ENCODE data around the gene OSBP2.
A peak's percentile ranks its signal among the peaks of the same experiment; 100 is the strongest.
"Not testable (repeated sequence)": the region's sequence is repeated elsewhere in the genome, so short reads cannot be mapped to it uniquely, and the experiment has no call there.

OSBP2 gene

DNA sequence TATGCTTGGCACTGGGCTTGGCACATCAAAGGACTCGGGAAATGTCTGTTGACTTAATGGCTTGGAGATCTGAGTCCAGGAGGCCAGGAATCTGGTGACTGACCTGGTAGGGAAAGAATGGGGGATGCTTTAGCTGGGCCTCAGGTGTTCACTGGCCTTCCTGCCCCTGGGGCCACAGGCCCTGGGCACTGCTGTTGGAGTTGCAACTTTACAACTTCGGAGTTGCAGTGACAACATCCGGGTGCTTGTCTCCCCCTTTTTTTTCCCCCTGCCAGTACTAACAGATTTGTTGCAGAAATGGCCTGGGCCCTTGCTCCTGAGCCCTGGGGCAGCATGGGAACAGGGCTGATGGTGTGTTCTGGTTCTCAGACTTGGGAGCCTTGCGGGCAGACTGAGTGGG lies 23.8 kb downstream of the OSBP2 start:
- no peak for DNase-seq (ENCODE audit: low read depth in 1 of 2, low spot score in 1 of 2)

DNA sequence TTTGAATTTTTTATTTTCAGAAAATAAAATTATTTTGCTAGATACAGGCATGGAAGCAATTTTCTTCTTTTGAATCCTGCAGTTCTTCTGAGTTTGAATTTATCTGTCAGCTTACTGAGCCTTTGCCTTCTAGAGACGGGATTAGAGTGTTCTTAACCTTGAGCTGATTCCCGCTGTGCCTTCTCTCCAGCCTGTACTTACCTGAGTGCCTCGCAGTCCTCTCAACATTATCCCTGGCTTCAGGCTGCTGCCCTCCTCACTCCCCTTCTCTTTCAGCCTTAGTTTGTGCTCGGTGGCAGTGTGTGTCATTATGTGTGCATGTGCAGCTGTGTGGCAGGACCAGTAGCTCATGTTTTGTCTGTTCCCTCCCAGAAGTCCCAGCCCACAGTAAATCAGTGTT lies 24.3 kb downstream of the OSBP2 start:
- no peak for DNase-seq (ENCODE audit: low read depth in 1 of 2, low spot score in 1 of 2)

- DNase-seq (ENCODE audit: low read depth in 1 of 2, low spot score in 1 of 2), result no peak
Measured at GRCh38 chr22:30720263-30720837, 25.7 kb downstream of the OSBP2 start.

DNA sequence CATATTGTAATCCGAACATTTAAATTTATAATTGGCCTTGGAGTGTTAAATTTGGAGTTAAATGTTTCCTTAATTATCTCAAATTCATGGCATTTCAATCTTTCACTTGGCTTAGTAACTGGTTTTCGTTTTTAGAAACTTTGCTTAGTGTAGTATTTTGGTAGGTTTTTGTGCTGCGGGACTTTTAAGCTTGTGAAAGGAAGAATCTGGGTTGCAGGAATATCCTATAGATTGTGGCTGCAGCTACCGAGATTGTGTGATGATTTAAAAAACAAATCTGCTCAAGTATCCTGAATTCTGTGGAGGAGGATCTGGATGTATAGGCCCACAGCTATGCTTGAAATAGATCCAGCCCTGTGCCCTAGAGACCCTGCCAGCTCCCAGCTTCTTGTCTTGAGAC lies 27.1 kb downstream of the OSBP2 start:
- no peak for DNase-seq (ENCODE audit: low read depth in 1 of 2, low spot score in 1 of 2)

DNA sequence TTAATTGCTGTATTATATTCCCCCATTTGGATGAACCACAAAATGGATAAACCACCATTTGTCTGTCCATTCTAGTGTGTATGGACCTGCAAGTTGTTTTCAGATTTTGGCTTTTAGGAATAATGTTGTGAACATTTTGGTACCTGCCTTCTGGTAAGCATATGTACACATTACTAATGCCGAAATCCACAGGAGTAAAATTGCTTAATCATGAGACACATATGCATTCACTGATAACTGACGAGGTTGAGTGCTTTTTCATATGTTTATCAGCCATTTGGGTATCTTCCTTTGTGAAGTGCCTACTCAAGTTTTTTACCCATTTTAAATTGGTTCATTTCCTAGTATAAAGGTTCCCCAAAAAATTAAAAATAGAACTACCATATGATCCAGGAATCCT lies 34.2 kb downstream of the OSBP2 start:
- DNase-seq (ENCODE audit: low read depth in 1 of 2, low spot score in 1 of 2), result no peak

GRCh38 chr22:30731658-30732057 lies 37.0 kb downstream of the OSBP2 start:
- DNase-seq (ENCODE audit: low read depth in 1 of 2, low spot score in 1 of 2), result no peak

- no peak for DNase-seq (ENCODE audit: low read depth in 1 of 2, low spot score in 1 of 2)
Measured at GRCh38 chr22:30732426-30732825, 37.8 kb downstream of the OSBP2 start.

DNA sequence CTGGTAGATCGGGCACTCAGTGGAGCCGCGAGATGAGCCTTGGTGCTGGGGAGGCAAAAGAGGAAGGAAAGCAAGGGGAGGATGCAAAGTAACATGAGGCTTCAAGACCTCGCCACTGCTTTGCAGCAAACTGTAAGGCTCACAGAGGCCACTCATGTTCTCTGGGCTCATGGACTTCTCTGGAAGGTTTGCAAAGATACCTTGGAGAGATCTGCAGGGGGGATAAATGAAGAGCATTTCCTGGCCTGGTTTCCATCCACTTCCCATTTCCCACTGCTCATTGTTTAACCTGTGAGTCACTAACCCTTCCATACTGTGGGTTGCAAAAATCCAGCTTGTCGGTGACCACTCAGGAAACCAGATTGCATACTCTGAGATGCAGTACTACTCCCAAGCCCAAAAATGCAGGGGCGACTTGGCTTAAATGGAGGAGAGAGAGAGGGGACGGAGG lies 38.5 kb downstream of the OSBP2 start:
- DNase-seq (ENCODE audit: low read depth in 1 of 2, low spot score in 1 of 2), result no peak

DNA sequence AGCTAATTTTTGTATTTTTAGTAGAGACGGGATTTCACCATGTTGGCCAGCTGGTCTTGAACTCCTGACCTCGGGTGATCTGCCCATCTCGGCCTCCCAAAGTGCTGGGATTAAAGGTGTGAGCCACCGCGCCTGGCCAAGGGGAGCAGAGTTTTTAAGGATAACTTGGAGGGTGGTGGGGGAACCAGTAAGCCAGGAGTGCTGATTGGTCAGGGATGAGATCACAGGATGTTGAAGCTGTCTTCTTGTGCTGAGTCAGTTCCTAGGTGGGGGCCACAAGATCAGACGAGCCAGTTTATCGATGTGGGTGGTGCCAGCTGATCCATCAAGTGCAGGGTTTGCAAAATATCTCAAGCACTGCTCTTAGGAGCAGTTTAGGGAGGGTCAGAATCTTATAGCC lies 45.3 kb downstream of the OSBP2 start:
- not testable (repeated sequence) for DNase-seq (ENCODE audit: low read depth in 1 of 2, low spot score in 1 of 2)

DNA sequence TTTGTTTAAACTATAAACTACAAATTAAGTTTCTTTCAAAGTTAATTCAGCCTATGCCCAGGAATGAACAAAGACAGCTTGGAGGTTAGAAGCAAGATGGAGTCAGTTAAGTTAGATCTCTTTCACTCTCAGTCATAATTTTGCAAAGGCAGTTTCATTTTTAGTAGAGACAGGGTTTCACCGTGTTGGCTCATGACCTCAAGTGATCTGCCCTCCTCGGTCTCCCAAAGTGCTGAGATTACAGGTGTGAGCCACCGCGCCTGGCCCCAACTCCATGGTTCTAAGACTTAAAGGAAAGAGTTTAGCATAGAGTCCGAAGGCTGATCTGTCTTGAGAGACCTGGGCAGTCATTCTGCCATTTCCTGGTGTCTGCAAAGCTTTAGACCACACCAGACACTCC lies 45.8 kb downstream of the OSBP2 start:
- DNase-seq (ENCODE audit: low read depth in 1 of 2, low spot score in 1 of 2), result not testable (repeated sequence)

DNA sequence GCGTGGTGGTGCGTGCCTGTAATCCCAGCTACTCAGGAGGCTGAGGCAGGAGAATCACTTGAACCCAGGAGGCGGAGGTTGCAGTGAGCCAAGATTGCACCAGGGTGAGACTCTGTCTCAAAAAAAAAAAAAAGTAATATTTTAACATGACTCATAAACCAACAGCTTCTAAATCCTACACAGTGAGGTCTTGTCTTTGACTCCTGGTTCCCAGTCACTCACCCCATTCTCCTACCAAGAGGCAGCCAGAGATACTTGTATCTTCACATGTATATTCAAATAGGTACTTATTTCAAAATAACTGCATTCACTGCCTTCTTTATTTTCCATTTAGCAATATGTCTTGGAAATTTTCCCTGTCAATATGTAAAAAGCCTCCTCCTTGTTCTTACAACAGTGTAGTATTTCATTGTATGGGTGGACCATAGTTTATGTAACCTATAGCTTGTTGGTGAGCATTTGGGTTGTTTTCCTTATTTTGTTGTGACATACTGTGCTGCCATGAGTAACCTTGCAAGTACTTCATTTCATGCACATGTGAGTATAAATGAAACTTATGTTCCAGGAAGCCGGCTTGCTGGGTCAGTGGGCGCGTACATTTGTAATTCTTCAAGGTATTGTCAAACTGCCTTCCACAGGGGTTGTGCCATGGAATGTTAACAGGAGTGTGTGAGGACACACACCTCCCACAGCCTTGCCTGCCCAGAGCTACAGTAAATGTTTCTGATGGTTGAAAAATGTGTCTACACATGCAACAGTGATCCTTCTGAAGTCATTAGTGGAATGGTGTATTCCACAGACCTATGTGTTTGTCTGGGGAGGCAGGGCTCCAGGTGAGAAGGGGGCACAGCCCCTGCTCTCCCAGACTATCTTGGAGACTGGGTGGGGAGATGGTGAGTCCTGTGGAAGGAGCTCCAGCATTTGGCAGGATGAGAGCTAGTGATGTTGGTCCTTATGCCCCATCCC lies 47.9 kb downstream of the OSBP2 start:
- no peak for DNase-seq (ENCODE audit: low read depth in 1 of 2, low spot score in 1 of 2)

- no peak for DNase-seq (ENCODE audit: low read depth in 1 of 2, low spot score in 1 of 2)
Measured at GRCh38 chr22:30743257-30744020, 48.8 kb downstream of the OSBP2 start.

GRCh38 chr22:30744224-30744623 lies 49.5 kb downstream of the OSBP2 start:
- no peak for DNase-seq (ENCODE audit: low read depth in 1 of 2, low spot score in 1 of 2)

- DNase-seq (ENCODE audit: low read depth in 1 of 2, low spot score in 1 of 2), result no peak
Measured at GRCh38 chr22:30747493-30747892, 52.8 kb downstream of the OSBP2 start.

DNA sequence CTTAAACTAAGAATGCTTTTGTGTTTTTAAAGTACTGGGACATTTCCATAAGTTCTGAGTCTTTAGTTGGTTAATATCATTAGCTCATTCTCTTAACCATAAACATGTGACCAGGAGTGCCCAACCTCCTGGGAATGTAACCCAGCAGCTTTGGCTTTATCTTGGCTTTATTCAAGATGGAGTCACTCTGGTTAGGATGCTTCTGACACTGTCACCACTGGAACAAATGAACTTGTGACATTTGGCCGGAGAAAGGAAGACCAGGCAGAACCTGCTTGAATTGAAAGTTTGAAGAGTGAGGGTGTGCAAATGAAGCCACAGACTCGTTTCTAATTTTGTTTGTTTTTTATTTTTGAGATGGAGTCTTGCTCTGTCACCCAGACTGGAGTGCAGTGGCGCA lies 54.6 kb downstream of the OSBP2 start:
- DNase-seq (ENCODE audit: low read depth in 1 of 2, low spot score in 1 of 2), result no peak

GRCh38 chr22:30749849-30750248 lies 55.2 kb downstream of the OSBP2 start:
- no peak for DNase-seq (ENCODE audit: low read depth in 1 of 2, low spot score in 1 of 2)

GRCh38 chr22:30751529-30751928 lies 56.9 kb downstream of the OSBP2 start:
- DNase-seq (ENCODE audit: low read depth in 1 of 2, low spot score in 1 of 2), result no peak

DNA sequence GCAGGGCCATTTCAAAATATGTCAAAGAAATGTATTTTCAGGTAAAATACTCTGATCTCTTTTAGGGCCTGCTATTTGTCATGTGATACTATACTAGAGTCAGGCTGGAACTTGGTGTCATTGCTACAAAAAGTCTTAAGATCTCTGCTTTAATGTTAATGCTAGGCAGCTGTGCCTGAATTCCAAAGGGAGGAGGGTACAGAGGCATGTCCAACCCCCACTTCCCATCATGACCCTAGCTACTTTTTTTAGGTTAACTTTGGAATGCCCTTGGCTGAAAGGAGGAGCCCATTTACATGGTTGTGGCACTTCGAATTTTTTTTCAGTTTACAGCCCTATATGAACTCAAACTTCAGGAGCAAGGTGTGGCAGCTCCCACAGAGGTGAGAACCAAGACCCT lies 58.1 kb downstream of the OSBP2 start:
- DNase-seq (ENCODE audit: low read depth in 1 of 2, low spot score in 1 of 2), result no peak

DNA sequence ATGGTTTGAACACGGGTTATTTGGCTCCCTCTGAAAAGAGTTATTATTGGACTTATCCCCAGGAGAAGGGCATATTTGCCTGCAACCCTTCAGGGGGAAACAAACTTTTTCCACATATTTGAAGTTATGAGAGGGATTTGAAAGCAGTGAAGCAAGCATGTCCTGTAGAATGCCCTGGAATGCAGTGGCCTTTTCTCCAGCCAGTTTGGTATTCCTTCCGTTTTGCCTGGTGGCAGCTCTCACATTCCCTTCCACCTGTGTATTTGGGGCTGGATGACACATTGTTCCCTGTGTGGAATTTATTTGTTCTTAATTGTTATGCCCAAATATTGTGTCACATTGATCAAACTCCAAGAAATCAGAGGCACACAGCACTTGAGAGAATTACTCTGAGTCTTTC lies 59.0 kb downstream of the OSBP2 start:
- DNase-seq (ENCODE audit: low read depth in 1 of 2, low spot score in 1 of 2), result no peak

DNA sequence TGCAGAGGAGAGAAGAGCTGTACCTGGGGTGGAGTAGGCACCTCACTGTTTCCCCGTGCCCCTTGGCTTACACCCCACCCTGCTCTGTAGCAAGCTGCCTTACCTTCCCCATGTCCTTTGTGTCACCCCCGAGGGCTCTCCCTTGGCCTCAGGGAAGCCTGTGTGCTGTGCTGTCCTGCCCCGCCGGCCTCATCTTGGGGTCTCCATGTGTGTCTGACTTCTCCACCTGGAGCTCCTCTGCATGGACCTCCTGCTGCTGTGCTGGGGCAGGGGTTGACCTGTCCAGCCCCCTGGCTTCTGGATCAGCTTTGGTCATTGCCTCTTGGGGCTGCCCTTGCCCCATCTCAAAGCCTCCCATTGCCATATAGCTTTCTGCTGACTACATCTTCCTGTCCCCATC lies 59.8 kb downstream of the OSBP2 start:
- DNase-seq (ENCODE audit: low read depth in 1 of 2, low spot score in 1 of 2), result no peak

DNA sequence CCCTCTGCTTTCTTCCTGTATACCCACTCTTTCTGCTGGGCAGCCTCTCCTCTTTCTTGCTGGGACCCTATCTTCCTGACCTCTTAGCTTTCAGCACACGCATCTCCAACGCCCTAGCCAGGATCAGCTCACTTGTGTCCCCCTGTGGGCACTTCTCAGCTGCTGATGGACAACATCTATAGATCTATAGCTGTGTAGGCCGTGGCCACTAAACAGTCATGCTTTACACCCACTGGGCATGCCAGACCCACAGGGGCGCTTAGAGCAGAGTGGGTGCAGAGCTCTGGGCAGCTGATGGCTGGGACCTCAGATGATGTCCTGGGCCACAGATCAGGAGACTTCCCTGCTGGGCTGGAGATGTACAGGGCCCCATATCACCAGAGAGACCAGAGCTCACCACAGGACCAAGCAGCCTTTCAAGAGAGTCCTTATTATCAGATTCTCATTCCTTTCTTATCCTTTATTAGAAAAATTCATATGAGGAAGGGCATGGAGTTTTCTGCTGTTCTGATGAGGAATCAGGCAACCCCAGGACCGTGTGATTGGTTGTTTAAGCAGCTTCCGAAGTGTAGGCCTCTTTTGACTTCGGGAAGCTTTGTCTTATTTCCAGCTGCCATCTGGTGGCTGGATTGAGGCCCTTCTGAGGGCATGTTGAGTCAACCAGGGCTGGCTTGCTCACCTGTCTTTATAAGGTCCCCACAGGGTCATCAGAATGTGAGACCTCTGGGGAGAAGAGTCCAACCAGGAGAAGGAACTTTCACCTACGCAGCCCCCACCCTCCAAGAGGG lies 60.5 kb downstream of the OSBP2 start:
- peak; percentile 10 to 18 for DNase-seq (ENCODE audit: low read depth in 1 of 2, low spot score in 1 of 2)

Data from stimulated activated CD4-positive, alpha-beta T cell treated with anti-CD3 and anti-CD28 coated beads, Interleukin-15, amount 100 ng/mL, for 1 hour (primary cell).